AG04449 (cell line): ENCODE measurements around the gene CMTM1.
"Not testable (repeated sequence)": the region's sequence is repeated elsewhere in the genome, so short reads cannot be mapped to it uniquely, and the experiment has no call there.

Experiments
- CTCF ChIA-PET: fragments of 350-600 bp; formaldehyde crosslinking; extraction: SDS; loops from one replicate; lab custom pipeline; 2021; ENCODE audit warnings: antibody characterized with exemption; lab: Yijun Ruan, JAX
- POLR2A ChIA-PET: fragments of 400-600, 350-600 bp; formaldehyde crosslinking; extraction: SDS; loops from one replicate; lab custom pipeline; 2020; ENCODE audit warnings: antibody characterized with exemption, inconsistent platforms; lab: Yijun Ruan, JAX
- DNase-seq: peaks from one replicate; pipeline ENCODE4 v3.0.0-alpha.2; 2010; ENCODE audit warnings: low read depth, low spot score
- H3K4me3 ChIP-seq: 2 replicates; pipeline ENCODE4 v1.5.1; 2011; ENCODE audit warnings: low read depth, mild to moderate bottlenecking, control low read depth, low read length
- CTCF ChIP-seq: IDR thresholded peaks from one replicate; pipeline ENCODE4 v1.5.1; 2011; ENCODE audit warnings: mild to moderate bottlenecking, moderate library complexity, low read length, control low read depth, inconsistent platforms; ENCODE audit not compliant: insufficient read depth; ENCODE audit errors: missing control alignments

Gene CMTM1

GRCh38 chr16:66610111-66610820, 44.0 kb downstream of the CMTM1 start:
- ChIA-PET CTCF (interaction anchor here (1.1 to 8.1 kb wide), 17 partner anchors 8 to 263 kb away, joined by 3 to 96 read pairs (median 11); partner anchors contain the start of gene CMTM4), POLR2A (interaction anchor here (0.7 to 2.1 kb wide), 2 partner anchors 8 to 207 kb away, joined by 3 to 7 read pairs; no protein-coding TSS in a partner anchor)
- no peak for TF ChIP-seq CTCF
- DNase-seq, result no peak
- H3K4me3 ChIP-seq, result no peak overlapping the region

- H3K4me3 ChIP-seq, DNase-seq, POLR2A ChIA-PET: not testable (repeated sequence)
- CTCF ChIA-PET, result interaction anchor here (2.1 to 8.1 kb wide), 4 partner anchors 7 to 256 kb away, joined by 6 to 96 read pairs (median 51); no protein-coding TSS in a partner anchor
Observed at GRCh38 chr16:66611911-66612310, 45.7 kb downstream of the CMTM1 start.

- TF ChIP-seq CTCF, result no peak
- no peak overlapping the region for H3K4me3 ChIP-seq
- CTCF ChIA-PET, result interaction anchor here (0.6 to 8.1 kb wide), 6 partner anchors 39 to 898 kb away, joined by 3 to 72 read pairs (median 6); no protein-coding TSS in a partner anchor
- POLR2A ChIA-PET, result no interaction called here
- DNase-seq, result no peak
Observed at GRCh38 chr16:66612422-66612821, 46.2 kb downstream of the CMTM1 start.

GRCh38 chr16:66614161-66614802, 48.0 kb downstream of the CMTM1 start:
- H3K4me3 ChIP-seq, result no peak overlapping the region
- CTCF ChIA-PET, result interaction anchor here (0.9 to 1.7 kb wide), 4 partner anchors 9 to 138 kb away, joined by 3 to 6 read pairs (median 6); no protein-coding TSS in a partner anchor
- no peak for TF ChIP-seq CTCF
- POLR2A ChIA-PET, result no interaction called here
- DNase-seq, result no peak

- no peak for DNase-seq
- no peak for TF ChIP-seq CTCF
- H3K4me3 ChIP-seq, result no peak overlapping the region
- ChIA-PET CTCF (interaction anchor here (1.8 to 5.4 kb wide), 3 partner anchors 7 to 45 kb away, joined by 4 to 96 read pairs (median 26); no protein-coding TSS in a partner anchor), POLR2A (no interaction called here)
Observed at GRCh38 chr16:66616169-66616568, 49.9 kb downstream of the CMTM1 start.

- no peak for DNase-seq
- no peak overlapping the region for H3K4me3 ChIP-seq
- TF ChIP-seq CTCF, result no peak
- POLR2A ChIA-PET, result no interaction called here
- CTCF ChIA-PET, result interaction anchor here (1.5 to 5.4 kb wide), 5 partner anchors 8 to 135 kb away, joined by 4 to 96 read pairs (median 5); partner anchors contain the start of gene DYNC1LI2
Observed at GRCh38 chr16:66616592-66616991, 50.4 kb downstream of the CMTM1 start.
